HepG2 (cell line): ENCODE measurements around the gene ZBP1. TPM values are rescaled to one million over a fixed set of nuclear protein-coding genes. Genes with fewer than 3 reads are reported as not detected.

Experiments used
- BHLHE40 ChIP-seq: IDR thresholded peaks from 2 replicates; pipeline ENCODE4 v1.6.1; 2011; ENCODE audit warnings: low read length, improper control_type of control experiment
- CREM ChIP-seq, 2 experiments: sonication (generic) in 1 of 2; formaldehyde crosslinking in 1 of 2; IDR thresholded peaks; 2 replicates each; pipeline versions ENCODE4 v1.4.0 to v1.6.1; 2016 to 2020; ENCODE audit warnings: antibody characterized with exemption in 1 of 2, mild to moderate bottlenecking in 1 of 2, missing genetic modification reagents in 1 of 2
- FOXK1 ChIP-seq: sonication (generic); formaldehyde crosslinking; IDR thresholded peaks from 2 replicates; pipeline ENCODE4 v1.4.0; 2020; ENCODE audit warnings: low read depth, missing genetic modification reagents, borderline replicate concordance
- FOXP1 ChIP-seq, 2 experiments: fragments of 450-650 bp in 1 of 2; IDR thresholded peaks; 2 replicates each; pipeline ENCODE4 v1.6.1; 2017 to 2018; ENCODE audit warnings: antibody characterized with exemption in 1 of 2
- GABPB1 ChIP-seq: IDR thresholded peaks from 2 replicates; pipeline ENCODE4 v1.6.1; 2016; ENCODE audit warnings: mild to moderate bottlenecking, missing genetic modification reagents, moderate library complexity, missing compliant biosample characterization
- LCORL ChIP-seq, 2 experiments: fragments of 450-650 bp in 1 of 2; sonication (generic) in 1 of 2; formaldehyde crosslinking in 1 of 2; IDR thresholded peaks; 2 replicates each; pipeline versions ENCODE4 v1.5.0 to v1.6.1; 2017 to 2020; ENCODE audit warnings: antibody characterized with exemption in 1 of 2, missing genetic modification reagents in 1 of 2
- MED1 ChIP-seq: sonication (generic); formaldehyde crosslinking; IDR thresholded peaks from 2 replicates; pipeline ENCODE4 v1.4.0; 2020; ENCODE audit warnings: missing genetic modification reagents
- MIER3 ChIP-seq: IDR thresholded peaks from 2 replicates; pipeline ENCODE4 v1.6.1; 2016; ENCODE audit warnings: missing compliant biosample characterization, borderline replicate concordance
- POGZ ChIP-seq: sonication (generic); formaldehyde crosslinking; IDR thresholded peaks from 2 replicates; pipeline ENCODE4 v1.4.0; 2020; ENCODE audit warnings: mild to moderate bottlenecking, missing genetic modification reagents
- RNF2 ChIP-seq: fragments of 450-650 bp; conservative IDR thresholded peaks from 2 replicates; pipeline ENCODE4 v1.6.1; 2016; ENCODE audit warnings: low read depth
- SIN3A ChIP-seq: IDR thresholded peaks from 2 replicates; pipeline ENCODE4 v1.6.1; 2011; ENCODE audit warnings: low read depth, mild to moderate bottlenecking, control low read depth, low read length, borderline replicate concordance
- TCF12 ChIP-seq, 2 experiments: fragments of 450-650 bp in 1 of 2; sonication (generic) in 1 of 2; formaldehyde crosslinking in 1 of 2; IDR thresholded peaks; 2 replicates each; pipeline versions ENCODE4 v1.6.1 to v1.8.0; 2017 to 2022; ENCODE audit warnings: antibody characterized with exemption in 1 of 2, mild to moderate bottlenecking in 1 of 2, missing genetic modification reagents in 1 of 2, moderate library complexity in 1 of 2
- ZBTB38 ChIP-seq: sonication (generic); formaldehyde crosslinking; IDR thresholded peaks from 2 replicates; pipeline ENCODE4 v1.5.1; 2020; ENCODE audit warnings: mild to moderate bottlenecking, missing genetic modification reagents
- ZEB1 ChIP-seq: IDR thresholded peaks from 2 replicates; pipeline ENCODE4 v1.6.1; 2012; ENCODE audit warnings: mild to moderate bottlenecking, low read depth, inconsistent platforms; ENCODE audit not compliant: insufficient replicate concordance
- ZMYM3 ChIP-seq: sonication (generic); formaldehyde crosslinking; IDR thresholded peaks from 2 replicates; pipeline ENCODE4 v1.5.1; 2020; ENCODE audit warnings: mild to moderate bottlenecking, missing genetic modification reagents
- ZNF317 ChIP-seq: sonication (generic); formaldehyde crosslinking; IDR thresholded peaks from 2 replicates; pipeline ENCODE4 v1.5.0; 2020; ENCODE audit warnings: mild to moderate bottlenecking, missing genetic modification reagents
- ZNF343 ChIP-seq: sonication (generic); formaldehyde crosslinking; IDR thresholded peaks from 2 replicates; pipeline ENCODE4 v1.4.0; 2020; ENCODE audit warnings: mild to moderate bottlenecking, missing genetic modification reagents
- ZNF614 ChIP-seq: IDR thresholded peaks from 2 replicates; pipeline ENCODE4 v1.6.1; 2018; ENCODE audit warnings: missing biosample characterization, missing genetic modification reagents, inconsistent platforms, borderline replicate concordance
- polyA plus RNA-seq, 8 experiments: library from polyadenylated mRNA; depleted of rRNA in 3 of 8; stranded (reverse) in 7 of 8; unstranded in 1 of 8; fragments of >200 nt; fragmentation: Illumina TruSeq in 4 of 8; extraction: Trizol in 4 of 8; gene quantifications; 2 replicates each; pipeline versions ENCODE4 v1.2.1 to v1.2.3, GENCODE V29; 2011 to 2016; ENCODE audit warnings: low read depth in 4 of 8, missing spikeins in 1 of 8, mixed read lengths in 1 of 8; ENCODE audit not compliant: insufficient read depth in 1 of 8
- total RNA-seq, 5 experiments: library from RNA; depleted of rRNA; stranded (reverse); fragments of >200 nt; fragmentation: Illumina TruSeq; extraction: Trizol; gene quantifications; 2 replicates each; pipeline ENCODE4 v1.2.3, GENCODE V29; 2016; ENCODE audit warnings: low read depth in 1 of 5
- TF ChIP-seq, protein P1 (sequence below): IDR thresholded peaks from 2 replicates; pipeline ENCODE4 v1.6.1; 2012; ENCODE audit warnings: inconsistent platforms
- TF ChIP-seq, protein P2 (sequence below): sonication (generic); formaldehyde crosslinking; IDR thresholded peaks from 2 replicates; pipeline ENCODE4 v1.9.0; 2022; ENCODE audit warnings: missing genetic modification reagents, mild to moderate bottlenecking, borderline replicate concordance
- TF ChIP-seq, protein P3 (sequence below): sonication (generic); formaldehyde crosslinking; IDR thresholded peaks from 2 replicates; pipeline ENCODE4 v1.5.0; 2020; ENCODE audit warnings: mild to moderate bottlenecking, missing genetic modification reagents, moderate library complexity
- TF ChIP-seq, protein P4 (sequence below): sonication (generic); formaldehyde crosslinking; IDR thresholded peaks from 2 replicates; pipeline ENCODE4 v1.4.0; 2020; ENCODE audit warnings: missing genetic modification reagents

The ZBP1 gene
- total and polyA plus RNA-seq, 2 of the 13 experiments (the other 11 are each of a cell fraction or from before 2014, with no cell fraction given): not detected

DNA sequence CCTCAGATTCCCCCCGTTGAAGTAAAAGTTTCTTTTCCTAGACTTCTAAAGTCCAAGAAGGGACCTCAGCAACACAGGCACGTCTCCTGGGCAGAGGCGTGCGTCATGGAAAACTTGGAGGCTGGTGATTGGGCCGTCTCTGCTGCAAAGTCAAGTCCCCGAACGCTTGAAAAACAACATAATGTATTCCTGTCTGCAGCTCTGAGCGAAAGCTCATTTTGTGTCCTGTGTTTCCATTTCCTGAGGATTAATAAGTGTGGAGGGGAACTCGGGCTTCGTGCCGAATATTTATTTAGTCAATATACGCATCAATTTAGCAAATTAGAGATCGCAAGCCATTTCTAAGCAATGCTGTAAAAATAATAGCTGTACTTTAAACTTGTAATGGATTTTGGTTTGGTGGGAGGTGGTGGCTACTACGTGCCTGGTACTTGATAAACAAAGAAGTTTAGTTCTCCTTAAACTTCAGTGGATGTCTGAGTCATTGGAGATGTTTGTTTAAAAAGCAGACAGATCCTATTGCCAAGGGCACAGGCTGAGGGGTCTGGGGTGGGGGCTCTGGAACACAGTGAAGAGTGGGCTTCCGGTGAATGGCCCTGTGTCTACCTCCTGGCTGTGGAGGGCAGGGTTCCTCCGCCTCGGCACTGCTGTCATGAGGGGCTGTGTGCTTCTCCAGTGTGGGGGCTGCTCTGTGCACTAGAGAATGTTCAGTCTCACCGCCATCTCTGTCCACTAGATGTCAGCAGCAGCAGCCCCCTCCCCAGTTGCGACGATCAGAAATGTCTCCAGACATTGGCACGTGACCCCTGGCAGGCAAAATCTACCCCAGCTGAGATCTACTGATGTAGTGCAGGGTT is 37.6 kb downstream of the ZBP1 start (continued):
- TF ChIP-seq GABPB1 (CRISPR knock-in tag): peak; percentile 68
- TF ChIP-seq ZNF343: 0 out of 2 replicates have a peak, but pooled peaks have one; percentile 66
- TF ChIP-seq CREM (IDR thresholded peaks at IDR 0.05): 0 out of 2 replicates have a peak, but pooled peaks have one; percentile 5
- no peak for TF ChIP-seq CREM (CRISPR knock-in tag; IDR thresholded peaks at IDR 0.05)
- no peak for TF ChIP-seq LCORL (IDR thresholded peaks at IDR 0.05)
- peak; percentile 29; the same call in 1 of the 2 replicates for TF ChIP-seq LCORL (CRISPR knock-in tag; IDR thresholded peaks at IDR 0.05)
- 0 out of 2 replicates have a peak, but pooled peaks have one; percentile 45 for TF ChIP-seq MED1 (CRISPR knock-in tag)
- TF ChIP-seq TCF12 (IDR thresholded peaks at IDR 0.05): no peak
- peak; percentile 89 for TF ChIP-seq TCF12 (CRISPR knock-in tag; IDR thresholded peaks at IDR 0.05)
- TF ChIP-seq POGZ (CRISPR knock-in tag): peak; percentile 35; the same call in 1 of the 2 replicates
- TF ChIP-seq RNF2: 0 out of 2 replicates have a peak, but pooled peaks have one; percentile 20
- TF ChIP-seq SIN3A: 0 out of 2 replicates have a peak, but pooled peaks have one; percentile 4
- peak; percentile 52; the same call in 1 of the 2 replicates for TF ChIP-seq FOXK1 (CRISPR knock-in tag)
- 0 out of 2 replicates have a peak, but pooled peaks have one; percentile 12 for TF ChIP-seq ZNF317 (CRISPR knock-in tag)
- TF ChIP-seq, protein P1, sequence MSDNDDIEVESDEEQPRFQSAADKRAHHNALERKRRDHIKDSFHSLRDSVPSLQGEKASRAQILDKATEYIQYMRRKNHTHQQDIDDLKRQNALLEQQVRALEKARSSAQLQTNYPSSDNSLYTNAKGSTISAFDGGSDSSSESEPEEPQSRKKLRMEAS: peak; percentile 74
- TF ChIP-seq ZMYM3 (CRISPR knock-in tag): peak; percentile 80
- TF ChIP-seq ZNF614 (CRISPR knock-in tag): no peak
- TF ChIP-seq ZBTB38: peak; percentile 47; the same call in 1 of the 2 replicates
- TF ChIP-seq, protein P2, sequence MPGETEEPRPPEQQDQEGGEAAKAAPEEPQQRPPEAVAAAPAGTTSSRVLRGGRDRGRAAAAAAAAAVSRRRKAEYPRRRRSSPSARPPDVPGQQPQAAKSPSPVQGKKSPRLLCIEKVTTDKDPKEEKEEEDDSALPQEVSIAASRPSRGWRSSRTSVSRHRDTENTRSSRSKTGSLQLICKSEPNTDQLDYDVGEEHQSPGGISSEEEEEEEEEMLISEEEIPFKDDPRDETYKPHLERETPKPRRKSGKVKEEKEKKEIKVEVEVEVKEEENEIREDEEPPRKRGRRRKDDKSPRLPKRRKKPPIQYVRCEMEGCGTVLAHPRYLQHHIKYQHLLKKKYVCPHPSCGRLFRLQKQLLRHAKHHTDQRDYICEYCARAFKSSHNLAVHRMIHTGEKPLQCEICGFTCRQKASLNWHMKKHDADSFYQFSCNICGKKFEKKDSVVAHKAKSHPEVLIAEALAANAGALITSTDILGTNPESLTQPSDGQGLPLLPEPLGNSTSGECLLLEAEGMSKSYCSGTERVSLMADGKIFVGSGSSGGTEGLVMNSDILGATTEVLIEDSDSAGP (CRISPR knock-in tag): 0 out of 2 replicates have a peak, but pooled peaks have one; percentile 15
- 0 out of 2 replicates have a peak, but pooled peaks have one; percentile 51 for TF ChIP-seq MIER3
- TF ChIP-seq BHLHE40: peak; percentile 89
- peak; percentile 45 for TF ChIP-seq ZEB1
- TF ChIP-seq FOXP1 (IDR thresholded peaks at IDR 0.05): no peak
- peak; percentile 61 for TF ChIP-seq FOXP1 (CRISPR knock-in tag; IDR thresholded peaks at IDR 0.05)
- TF ChIP-seq, protein P3, sequence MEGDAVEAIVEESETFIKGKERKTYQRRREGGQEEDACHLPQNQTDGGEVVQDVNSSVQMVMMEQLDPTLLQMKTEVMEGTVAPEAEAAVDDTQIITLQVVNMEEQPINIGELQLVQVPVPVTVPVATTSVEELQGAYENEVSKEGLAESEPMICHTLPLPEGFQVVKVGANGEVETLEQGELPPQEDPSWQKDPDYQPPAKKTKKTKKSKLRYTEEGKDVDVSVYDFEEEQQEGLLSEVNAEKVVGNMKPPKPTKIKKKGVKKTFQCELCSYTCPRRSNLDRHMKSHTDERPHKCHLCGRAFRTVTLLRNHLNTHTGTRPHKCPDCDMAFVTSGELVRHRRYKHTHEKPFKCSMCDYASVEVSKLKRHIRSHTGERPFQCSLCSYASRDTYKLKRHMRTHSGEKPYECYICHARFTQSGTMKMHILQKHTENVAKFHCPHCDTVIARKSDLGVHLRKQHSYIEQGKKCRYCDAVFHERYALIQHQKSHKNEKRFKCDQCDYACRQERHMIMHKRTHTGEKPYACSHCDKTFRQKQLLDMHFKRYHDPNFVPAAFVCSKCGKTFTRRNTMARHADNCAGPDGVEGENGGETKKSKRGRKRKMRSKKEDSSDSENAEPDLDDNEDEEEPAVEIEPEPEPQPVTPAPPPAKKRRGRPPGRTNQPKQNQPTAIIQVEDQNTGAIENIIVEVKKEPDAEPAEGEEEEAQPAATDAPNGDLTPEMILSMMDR (CRISPR knock-in tag): peak; percentile 94
- TF ChIP-seq, protein P4, sequence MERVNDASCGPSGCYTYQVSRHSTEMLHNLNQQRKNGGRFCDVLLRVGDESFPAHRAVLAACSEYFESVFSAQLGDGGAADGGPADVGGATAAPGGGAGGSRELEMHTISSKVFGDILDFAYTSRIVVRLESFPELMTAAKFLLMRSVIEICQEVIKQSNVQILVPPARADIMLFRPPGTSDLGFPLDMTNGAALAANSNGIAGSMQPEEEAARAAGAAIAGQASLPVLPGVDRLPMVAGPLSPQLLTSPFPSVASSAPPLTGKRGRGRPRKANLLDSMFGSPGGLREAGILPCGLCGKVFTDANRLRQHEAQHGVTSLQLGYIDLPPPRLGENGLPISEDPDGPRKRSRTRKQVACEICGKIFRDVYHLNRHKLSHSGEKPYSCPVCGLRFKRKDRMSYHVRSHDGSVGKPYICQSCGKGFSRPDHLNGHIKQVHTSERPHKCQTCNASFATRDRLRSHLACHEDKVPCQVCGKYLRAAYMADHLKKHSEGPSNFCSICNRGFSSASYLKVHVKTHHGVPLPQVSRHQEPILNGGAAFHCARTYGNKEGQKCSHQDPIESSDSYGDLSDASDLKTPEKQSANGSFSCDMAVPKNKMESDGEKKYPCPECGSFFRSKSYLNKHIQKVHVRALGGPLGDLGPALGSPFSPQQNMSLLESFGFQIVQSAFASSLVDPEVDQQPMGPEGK (CRISPR knock-in tag): peak; percentile 82
